Gastrocnemius medialis (tissue), 4 donors: Measurements from ENCODE around the gene TET3. TPM values are rescaled to one million over a fixed set of nuclear protein-coding genes. Genes with fewer than 3 reads are reported as not detected.
A peak's percentile ranks its signal among the peaks of the same experiment; 100 is the strongest.

Source experiments
- ATAC-seq, 2 donors: fragments of 150-250 bp; one replicate each; pipeline ENCODE4 v1.9.1; 2016
- DNase-seq, 2 donors: peaks; one replicate each; pipeline ENCODE4 v3.0.0-alpha.2; 2019
- H3K27ac ChIP-seq, 4 donors: fragments of 200-600 bp; sonication (generic); 1 replicate in 1 of 4; 2 replicates in 3 of 4; pipeline ENCODE4 v1.5.1; 2016 to 2018; ENCODE audit warnings: mild to moderate bottlenecking in 2 of 4, moderate library complexity in 1 of 4
- H3K27me3 ChIP-seq, 3 donors: fragments of 200-600 bp; sonication (generic) in 2 of 3; 1 replicate in 1 of 3; 2 replicates in 2 of 3; pipeline versions ENCODE4 v1.5.1 to v1.6.0; 2016 to 2019; ENCODE audit warnings: mild to moderate bottlenecking in 1 of 3, moderate library complexity in 1 of 3
- H3K36me3 ChIP-seq, 2 donors: fragments of 200-600 bp; sonication (generic) in 1 of 2; one replicate each; pipeline ENCODE4 v1.5.1; 2017 to 2018
- H3K4me1 ChIP-seq, 2 donors: fragments of 200-600 bp; sonication (generic) in 1 of 2; one replicate each; pipeline ENCODE4 v1.5.1; 2016 to 2017; ENCODE audit warnings: mild to moderate bottlenecking in 2 of 2
- H3K4me3 ChIP-seq, 4 donors: fragments of 200-600 bp; sonication (generic) in 3 of 4; 1 replicate in 1 of 4; 2 replicates in 3 of 4; pipeline ENCODE4 v1.5.1; 2016 to 2019; ENCODE audit warnings: mild to moderate bottlenecking in 2 of 4
- H3K9me3 ChIP-seq, 3 donors: fragments of 200-600 bp; sonication (generic) in 2 of 3; 1 replicate in 1 of 3; 2 replicates in 2 of 3; pipeline ENCODE4 v1.5.1; 2016 to 2019
- CTCF ChIP-seq, 5 experiments: fragments of 450-650 bp in 3 of 5; fragments of 200-600 bp in 2 of 5; sonication (generic) in 2 of 5; IDR thresholded peaks in 4 of 5; conservative IDR thresholded peaks in 1 of 5; 1 replicate in 4 of 5; 2 replicates in 1 of 5; pipeline ENCODE4 v1.5.1; 2016 to 2019; ENCODE audit warnings: antibody characterized with exemption in 5 of 5, mild to moderate bottlenecking in 3 of 5, moderate library complexity in 3 of 5
- POLR2A ChIP-seq, 2 donors: fragments of 450-650 bp; IDR thresholded peaks; one replicate each; pipeline ENCODE4 v1.6.1; 2017; ENCODE audit warnings: antibody characterized with exemption in 2 of 2, mild to moderate bottlenecking in 2 of 2, moderate library complexity in 2 of 2
- in situ Hi-C, 4 donors: fragments of 200-750 bp; cut with MboI; loops; one replicate each; pipeline versions ENCODE4 v1.15.0 to v1.8.0; 2017; ENCODE audit warnings: low sequenced_read_pairs in 4 of 4
- intact Hi-C: fragments of 100-400 bp; cut with DNase I; formaldehyde crosslinking; loops from one replicate; pipeline ENCODE4 v1.15.1; 2023; ENCODE audit warnings: low total_unique reads
- total RNA-seq, 4 donors: library from RNA; depleted of rRNA; stranded (reverse); fragments of >200 nt; gene quantifications; one replicate each; pipeline versions ENCODE4 v1.1.0 to v1.2.3, GENCODE V29; 2016

The TET3 gene
- total RNA-seq, 4 donors from 2014 or later = 2.1 to 3.3 (median 2.9) TPM

GRCh38 chr2:74014813-74015212 lies 30.1 kb downstream of the TET3 start:
- no peaks in the 10 kb centered on the region for H3K27me3 ChIP-seq
- H3K27ac ChIP-seq = no peak overlapping the region
- H3K4me1 ChIP-seq = peaks cover 3% of the 10 kb centered on the region in 2 donors
- DNase-seq = no peak
- H3K36me3 ChIP-seq = no peaks in the 10 kb centered on the region
- intact Hi-C loops (no loop called here), in situ Hi-C loops (no loop called here)
- H3K4me3 ChIP-seq = no peak overlapping the region
- ATAC-seq = no peak
- no peak for TF ChIP-seq POLR2A (IDR thresholded peaks at IDR 0.05)
- TF ChIP-seq CTCF (IDR thresholded peaks at IDR 0.05 in 4 of 5, conservative IDR thresholded peaks at IDR 0.05 in 1 of 5) = no peak
- H3K9me3 ChIP-seq = no peaks in the 10 kb centered on the region

GRCh38 chr2:74017223-74017622 lies 32.5 kb downstream of the TET3 start:
- DNase-seq = no peak
- in situ Hi-C loops = no loop called here
- Histone ChIP-seq H3K4me3 (no peak overlapping the region), H3K36me3 (no peaks in the 10 kb centered on the region), H3K4me1 (no peaks in the 10 kb centered on the region), H3K9me3 (no peaks in the 10 kb centered on the region), H3K27me3 (no peaks in the 10 kb centered on the region), H3K27ac (no peak overlapping the region)
- intact Hi-C loops = no loop called here
- TF ChIP-seq CTCF (IDR thresholded peaks at IDR 0.05 in 4 of 5, conservative IDR thresholded peaks at IDR 0.05 in 1 of 5) (no peak), POLR2A (IDR thresholded peaks at IDR 0.05) (no peak)
- ATAC-seq = no peak

GRCh38 chr2:74019516-74019915 lies 34.8 kb downstream of the TET3 start:
- DNase-seq (no peak), ATAC-seq (no peak)
- no peak overlapping the region for H3K4me3 ChIP-seq
- intact Hi-C loops (no loop called here), in situ Hi-C loops (no loop called here)
- no peaks in the 10 kb centered on the region for H3K4me1 ChIP-seq
- H3K36me3 ChIP-seq = no peaks in the 10 kb centered on the region
- H3K9me3 ChIP-seq = no peaks in the 10 kb centered on the region
- no peaks in the 10 kb centered on the region for H3K27me3 ChIP-seq
- no peak overlapping the region for H3K27ac ChIP-seq
- no peak for TF ChIP-seq CTCF (IDR thresholded peaks at IDR 0.05 in 4 of 5, conservative IDR thresholded peaks at IDR 0.05 in 1 of 5)

GRCh38 chr2:74020702-74021406 lies 36.1 kb downstream of the TET3 start:
- intact Hi-C loops = no loop called here
- in situ Hi-C loops = no loop called here
- no peaks in the 10 kb centered on the region for H3K4me1 ChIP-seq
- H3K4me3 ChIP-seq = no peak overlapping the region
- ATAC-seq (no peak), DNase-seq (peak in 1 of 2 donors; percentile 39)
- H3K27me3 ChIP-seq = no peaks in the 10 kb centered on the region
- TF ChIP-seq CTCF (IDR thresholded peaks at IDR 0.05 in 4 of 5, conservative IDR thresholded peaks at IDR 0.05 in 1 of 5) (no peak), POLR2A (IDR thresholded peaks at IDR 0.05) (no peak)
- H3K27ac ChIP-seq = no peak overlapping the region
- no peaks in the 10 kb centered on the region for H3K9me3 ChIP-seq
- no peaks in the 10 kb centered on the region for H3K36me3 ChIP-seq

GRCh38 chr2:74021407-74021755 lies 36.7 kb downstream of the TET3 start:
- no peak for DNase-seq
- intact Hi-C loops = no loop called here
- H3K4me1 ChIP-seq = no peaks in the 10 kb centered on the region
- in situ Hi-C loops = no loop called here
- H3K27ac ChIP-seq = no peak overlapping the region
- no peaks in the 10 kb centered on the region for H3K27me3 ChIP-seq
- no peak overlapping the region for H3K4me3 ChIP-seq
- no peak for TF ChIP-seq CTCF (IDR thresholded peaks at IDR 0.05 in 4 of 5, conservative IDR thresholded peaks at IDR 0.05 in 1 of 5)
- no peak for TF ChIP-seq POLR2A (IDR thresholded peaks at IDR 0.05)
- no peaks in the 10 kb centered on the region for H3K9me3 ChIP-seq
- H3K36me3 ChIP-seq = no peaks in the 10 kb centered on the region
- no peak for ATAC-seq
